Neural cell (in vitro differentiated cells): Measurements from ENCODE around the gene SLC36A3.

ENCODE experiments used
- CTCF ChIP-seq: fragments of 450-650 bp; IDR thresholded peaks from 2 replicates; pipeline ENCODE4 v1.5.1; 2014; ENCODE audit warnings: antibody characterized with exemption, mild to moderate bottlenecking, moderate library complexity; ENCODE audit not compliant: poor library complexity, severe bottlenecking
- EP300 ChIP-seq: fragments of 450-650 bp; conservative IDR thresholded peaks from 2 replicates; pipeline ENCODE4 v1.6.1; 2014; ENCODE audit warnings: antibody characterized with exemption, mild to moderate bottlenecking, moderate library complexity; ENCODE audit not compliant: poor library complexity, severe bottlenecking
- SMC3 ChIP-seq: fragments of 450-650 bp; conservative IDR thresholded peaks from 2 replicates; pipeline ENCODE4 v1.6.1; 2014; ENCODE audit warnings: antibody characterized with exemption, mild to moderate bottlenecking, moderate library complexity; ENCODE audit not compliant: poor library complexity

- TF ChIP-seq SMC3 = no peak
- TF ChIP-seq CTCF = no peak
- TF ChIP-seq EP300 = no peak
Observed at GRCh38 chr5:151228986-151229385, 74.6 kb downstream of the SLC36A3 start.
